Gastroesophageal sphincter (tissue), 4 donors: ENCODE measurements around the gene ADAMTS9. TPM values are rescaled to one million over a fixed set of nuclear protein-coding genes. Genes with fewer than 3 reads are reported as not detected.

Experiments used
- ATAC-seq: fragments of 150-250 bp; one replicate; pipeline ENCODE4 v1.9.1; 2016; ENCODE audit warnings: mild to moderate bottlenecking, moderate library complexity
- H3K27ac ChIP-seq, 4 donors: fragments of 200-600 bp; sonication (generic) in 3 of 4; 1 replicate in 3 of 4; 2 replicates in 1 of 4; pipeline ENCODE4 v1.5.1; 2016 to 2019
- H3K27me3 ChIP-seq: fragments of 200-600 bp; sonication (generic); one replicate; pipeline ENCODE4 v1.5.1; 2019
- H3K36me3 ChIP-seq, 2 donors: fragments of 200-600 bp; sonication (generic); one replicate each; pipeline ENCODE4 v1.5.1; 2019; ENCODE audit warnings: control low read depth in 1 of 2
- H3K4me1 ChIP-seq, 3 donors: fragments of 200-600 bp; sonication (generic); 1 replicate in 2 of 3; 2 replicates in 1 of 3; pipeline ENCODE4 v1.5.1; 2016 to 2019; ENCODE audit warnings: control low read depth in 2 of 3
- H3K4me3 ChIP-seq, 2 donors: fragments of 200-600 bp; sonication (generic); one replicate each; pipeline ENCODE4 v1.5.1; 2019; ENCODE audit warnings: mild to moderate bottlenecking in 1 of 2, moderate library complexity in 1 of 2
- H3K9me3 ChIP-seq, 3 donors: fragments of 200-600 bp; sonication (generic); one replicate each; pipeline ENCODE4 v1.5.1; 2017 to 2019; ENCODE audit warnings: control low read depth in 2 of 3
- EP300 ChIP-seq: sonication (generic); formaldehyde crosslinking; IDR thresholded peaks from one replicate; pipeline ENCODE4 v1.6.1; 2017; ENCODE audit warnings: antibody characterized with exemption, mild to moderate bottlenecking
- POLR2A ChIP-seq, 2 donors: fragments of 450-650 bp; IDR thresholded peaks; one replicate each; pipeline ENCODE4 v1.6.1; 2017; ENCODE audit warnings: antibody characterized with exemption in 2 of 2, mild to moderate bottlenecking in 2 of 2, moderate library complexity in 1 of 2
- POLR2AphosphoS5 ChIP-seq: sonication (generic); formaldehyde crosslinking; IDR thresholded peaks from one replicate; pipeline ENCODE4 v1.6.1; 2017; ENCODE audit warnings: antibody characterized with exemption
- WGBS, 2 donors: methylation state at CpG; one replicate each; pipeline ENCODE4 v1.1.5; 2018; ENCODE audit warnings: low coverage in 1 of 2; 5-methylcytosine and 5-hydroxymethylcytosine counted together
- total RNA-seq, 4 donors: library from RNA; depleted of rRNA; stranded (reverse); fragments of >200 nt; gene quantifications; one replicate each; pipeline ENCODE4 v1.1.0, GENCODE V29; 2016
- TF ChIP-seq, protein P1 (sequence below), 4 experiments: fragments of 200-600 bp in 2 of 4; fragments of 450-650 bp in 2 of 4; sonication (generic) in 1 of 4; IDR thresholded peaks; one replicate each; pipeline ENCODE4 v1.5.1; 2017 to 2019; ENCODE audit warnings: antibody characterized with exemption in 4 of 4, mild to moderate bottlenecking in 2 of 4, moderate library complexity in 2 of 4

The ADAMTS9 gene
- total RNA-seq, 4 donors from 2014 or later = 30.7 to 102 (median 48.3) TPM

- Histone ChIP-seq H3K4me1 (peaks cover 0 to 70% (median 11%) of the 10 kb centered on the region in 3 donors), H3K36me3 (peaks cover 0 to 2% of the 10 kb centered on the region in 2 donors), H3K4me3 (no peak overlapping the region), H3K27me3 (no peaks in the 10 kb centered on the region), H3K27ac (peak overlapping the region in 3 of 4 donors; percentile 78 to 87 (median 81)), H3K9me3 (no peaks in the 10 kb centered on the region)
- TF ChIP-seq, protein P1, sequence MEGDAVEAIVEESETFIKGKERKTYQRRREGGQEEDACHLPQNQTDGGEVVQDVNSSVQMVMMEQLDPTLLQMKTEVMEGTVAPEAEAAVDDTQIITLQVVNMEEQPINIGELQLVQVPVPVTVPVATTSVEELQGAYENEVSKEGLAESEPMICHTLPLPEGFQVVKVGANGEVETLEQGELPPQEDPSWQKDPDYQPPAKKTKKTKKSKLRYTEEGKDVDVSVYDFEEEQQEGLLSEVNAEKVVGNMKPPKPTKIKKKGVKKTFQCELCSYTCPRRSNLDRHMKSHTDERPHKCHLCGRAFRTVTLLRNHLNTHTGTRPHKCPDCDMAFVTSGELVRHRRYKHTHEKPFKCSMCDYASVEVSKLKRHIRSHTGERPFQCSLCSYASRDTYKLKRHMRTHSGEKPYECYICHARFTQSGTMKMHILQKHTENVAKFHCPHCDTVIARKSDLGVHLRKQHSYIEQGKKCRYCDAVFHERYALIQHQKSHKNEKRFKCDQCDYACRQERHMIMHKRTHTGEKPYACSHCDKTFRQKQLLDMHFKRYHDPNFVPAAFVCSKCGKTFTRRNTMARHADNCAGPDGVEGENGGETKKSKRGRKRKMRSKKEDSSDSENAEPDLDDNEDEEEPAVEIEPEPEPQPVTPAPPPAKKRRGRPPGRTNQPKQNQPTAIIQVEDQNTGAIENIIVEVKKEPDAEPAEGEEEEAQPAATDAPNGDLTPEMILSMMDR (IDR thresholded peaks at IDR 0.05) = no peak
- no peak for ATAC-seq
- WGBS, 2 donors = 45 to 81% methylated on average over 2 of the region's 2 CpGs
These were observed 135.6 kb downstream of the ADAMTS9 start for GRCh38 chr3:64552160-64552559.

- Histone ChIP-seq H3K4me1 (peaks cover 0 to 75% (median 11%) of the 10 kb centered on the region in 3 donors), H3K27me3 (no peaks in the 10 kb centered on the region), H3K36me3 (peaks cover 0 to 2% of the 10 kb centered on the region in 2 donors), H3K4me3 (no peak overlapping the region), H3K27ac (peak overlapping the region; percentile 12 to 87 (median 80)), H3K9me3 (no peaks in the 10 kb centered on the region)
- 86% methylated on average over 1 of the region's 1 CpG; no CpG with 5 or more reads in 1 of the 2 donors for WGBS, 2 donors
- no peak for ATAC-seq
- TF ChIP-seq POLR2A (IDR thresholded peaks at IDR 0.05) (no peak), POLR2AphosphoS5 (no peak), EP300 (no peak)
- TF ChIP-seq, protein P1 (IDR thresholded peaks at IDR 0.05) = no peak
These were observed 136.1 kb downstream of the ADAMTS9 start for GRCh38 chr3:64551697-64552096.

DNA sequence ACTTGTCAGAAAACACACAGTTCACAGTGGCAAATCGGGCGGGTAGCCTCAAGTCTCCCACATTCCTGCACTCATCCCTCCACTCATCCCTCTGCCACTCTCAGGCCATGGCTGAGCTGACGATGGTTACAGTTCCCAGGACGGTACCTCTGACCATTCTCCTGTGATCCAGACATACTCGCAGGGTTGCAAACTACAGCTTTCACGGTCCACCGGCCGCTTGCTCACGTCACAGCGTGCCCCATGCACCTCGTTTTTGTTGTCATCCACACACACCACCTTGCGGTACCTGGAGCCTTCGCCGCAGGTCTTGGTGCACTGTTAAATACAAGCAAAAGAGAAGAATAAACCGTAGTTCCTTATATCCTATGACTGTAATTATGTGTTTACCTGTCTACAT is 137.1 kb downstream of the ADAMTS9 start:
- WGBS, 2 donors = 85 to 95% methylated on average over 3 to 5 of the region's 15 CpGs
- Histone ChIP-seq H3K27ac (peak overlapping the region in 3 of 4 donors; percentile 78 to 87 (median 81)), H3K4me3 (no peak overlapping the region), H3K27me3 (no peaks in the 10 kb centered on the region), H3K4me1 (peaks cover 0 to 78% (median 11%) of the 10 kb centered on the region in 3 donors), H3K9me3 (no peaks in the 10 kb centered on the region), H3K36me3 (peaks cover 0 to 9% of the 10 kb centered on the region in 2 donors)
- ATAC-seq = no peak
- TF ChIP-seq, protein P1 (IDR thresholded peaks at IDR 0.05) = no peak
- TF ChIP-seq EP300 = no peak
- TF ChIP-seq POLR2A (IDR thresholded peaks at IDR 0.05) = no peak
- no peak for TF ChIP-seq POLR2AphosphoS5

DNA sequence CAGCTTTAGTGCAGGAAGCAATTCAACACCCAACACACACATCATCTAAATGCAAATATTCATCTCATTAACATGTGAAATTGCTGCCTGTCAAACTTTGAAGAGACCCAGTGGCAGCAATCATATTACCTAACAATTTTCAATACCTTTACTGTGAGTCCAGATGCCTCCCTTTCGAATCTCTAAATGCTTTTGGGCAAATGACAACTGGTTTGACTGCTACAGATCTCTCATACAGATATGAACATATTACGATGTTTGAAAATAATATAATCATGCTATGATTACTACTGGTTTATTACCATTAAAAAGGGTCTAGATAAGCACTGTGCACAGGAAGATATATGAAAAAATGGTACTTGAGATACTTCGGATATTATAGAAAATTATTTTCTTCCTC is 137.9 kb downstream of the ADAMTS9 start:
- H3K27me3 ChIP-seq = no peaks in the 10 kb centered on the region
- ATAC-seq = no peak
- H3K4me3 ChIP-seq = no peak overlapping the region
- H3K9me3 ChIP-seq = no peaks in the 10 kb centered on the region
- TF ChIP-seq, protein P1 (IDR thresholded peaks at IDR 0.05) = no peak
- TF ChIP-seq EP300 (no peak), POLR2A (IDR thresholded peaks at IDR 0.05) (no peak)
- peaks cover 0 to 74% (median 11%) of the 10 kb centered on the region in 3 donors for H3K4me1 ChIP-seq
- 84 to 92% methylated on average over 3 of the region's 3 CpGs for WGBS, 2 donors
- peak overlapping the region; percentile 51 to 87 (median 80) for H3K27ac ChIP-seq
- H3K36me3 ChIP-seq = peaks cover 0 to 9% of the 10 kb centered on the region in 2 donors

DNA sequence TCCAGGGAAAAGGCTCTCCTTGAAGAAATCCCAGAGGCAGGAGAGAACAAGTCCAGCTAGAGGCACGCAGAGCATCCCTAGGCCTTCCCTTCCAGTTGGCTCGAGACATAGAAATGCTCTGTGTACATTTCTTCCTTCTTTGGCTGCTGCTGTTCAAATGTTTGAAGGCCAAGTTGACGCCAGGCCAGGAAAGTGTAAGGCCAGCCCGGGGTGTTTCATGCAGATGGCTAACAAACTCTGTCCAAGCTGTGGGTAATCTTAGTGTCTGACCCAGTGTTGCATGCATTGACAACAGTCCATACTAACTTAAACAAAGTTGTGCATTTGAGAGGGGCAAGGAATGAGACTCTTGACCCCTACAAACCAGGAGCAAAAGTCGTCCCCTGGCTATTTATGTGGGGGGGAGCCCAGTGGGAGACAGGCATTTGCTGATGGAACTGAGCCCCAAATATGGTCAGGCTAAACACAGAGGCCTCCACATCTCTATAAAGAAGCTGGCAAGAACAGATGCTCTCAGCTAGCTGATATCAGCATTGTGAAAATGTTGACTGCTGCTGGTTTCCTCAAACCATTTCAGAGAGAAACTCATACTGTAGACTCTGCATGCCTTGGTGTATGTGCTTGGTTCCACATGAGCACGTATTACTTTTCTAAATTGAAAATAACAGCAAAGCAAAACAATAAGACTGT is 139.5 kb downstream of the ADAMTS9 start:
- Histone ChIP-seq H3K4me3 (no peak overlapping the region), H3K27ac (peak overlapping the region; percentile 74 to 87 (median 80)), H3K9me3 (no peaks in the 10 kb centered on the region), H3K4me1 (peaks cover 0 to 62% (median 11%) of the 10 kb centered on the region in 3 donors), H3K36me3 (peaks cover 0 to 9% of the 10 kb centered on the region in 2 donors), H3K27me3 (no peaks in the 10 kb centered on the region)
- TF ChIP-seq, protein P1 (IDR thresholded peaks at IDR 0.05) = no peak
- peak; percentile 83 for TF ChIP-seq POLR2AphosphoS5
- 0 to 50% methylated on average over 1 to 4 of the region's 6 CpGs for WGBS, 2 donors
- peak; percentile 94 for ATAC-seq
